ENCODE measurements around the gene SYNE2. TPM values are rescaled to one million over a fixed set of nuclear protein-coding genes. Genes with fewer than 3 reads are reported as not detected.
"Not testable (repeated sequence)": the region's sequence is repeated elsewhere in the genome, so short reads cannot be mapped to it uniquely, and the experiment has no call there.

The SYNE2 gene
- total RNA-seq, 1 experiment from 2014 or later: 94.2 TPM

DNA sequence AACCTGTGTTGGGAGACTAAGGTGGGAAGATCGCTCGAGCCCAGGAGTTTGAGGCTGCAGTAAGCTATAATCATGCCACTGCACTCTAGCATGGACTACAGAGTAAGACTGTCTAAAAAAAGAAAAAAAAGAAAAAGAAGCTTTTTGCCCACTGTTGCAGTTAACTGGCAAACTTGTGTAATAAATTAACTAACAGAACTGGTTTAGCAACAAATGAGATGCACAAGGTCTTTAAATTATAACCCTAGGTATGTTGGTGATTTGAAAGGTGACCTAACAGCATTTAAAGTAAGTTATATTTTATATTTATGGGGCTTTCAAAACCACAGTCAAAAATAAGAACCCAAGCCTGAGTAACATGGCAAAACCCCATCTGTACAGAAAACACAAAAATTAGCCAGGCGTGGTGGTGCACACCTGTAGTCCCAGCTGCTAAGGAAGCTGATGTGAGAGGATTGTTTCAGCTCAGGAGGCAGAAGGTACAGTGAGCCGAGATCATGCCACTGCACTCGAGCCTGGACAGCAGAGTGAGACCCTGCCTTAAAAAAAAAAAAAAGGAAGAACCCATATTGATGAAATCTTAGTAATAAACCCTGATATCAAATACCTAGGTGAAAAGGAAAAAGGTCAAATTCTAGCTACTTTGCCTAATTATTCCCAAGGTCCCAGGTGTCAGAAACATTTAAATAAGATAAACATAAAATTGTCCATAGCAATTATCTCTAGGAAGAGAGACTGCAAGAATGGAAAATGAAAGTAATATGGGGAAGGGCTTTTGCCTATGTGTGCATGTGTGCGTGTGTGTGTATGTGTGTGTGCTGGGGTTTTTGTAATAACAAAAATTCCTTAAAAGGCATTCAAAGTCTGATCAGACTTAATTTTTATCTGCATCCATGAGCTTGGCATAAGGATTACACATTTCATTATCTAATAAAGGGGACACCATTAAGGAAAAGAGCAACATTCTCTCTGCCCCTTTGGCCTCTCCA lies 15.4 kb downstream of the SYNE2 start:
- TF ChIP-seq, protein P1, sequence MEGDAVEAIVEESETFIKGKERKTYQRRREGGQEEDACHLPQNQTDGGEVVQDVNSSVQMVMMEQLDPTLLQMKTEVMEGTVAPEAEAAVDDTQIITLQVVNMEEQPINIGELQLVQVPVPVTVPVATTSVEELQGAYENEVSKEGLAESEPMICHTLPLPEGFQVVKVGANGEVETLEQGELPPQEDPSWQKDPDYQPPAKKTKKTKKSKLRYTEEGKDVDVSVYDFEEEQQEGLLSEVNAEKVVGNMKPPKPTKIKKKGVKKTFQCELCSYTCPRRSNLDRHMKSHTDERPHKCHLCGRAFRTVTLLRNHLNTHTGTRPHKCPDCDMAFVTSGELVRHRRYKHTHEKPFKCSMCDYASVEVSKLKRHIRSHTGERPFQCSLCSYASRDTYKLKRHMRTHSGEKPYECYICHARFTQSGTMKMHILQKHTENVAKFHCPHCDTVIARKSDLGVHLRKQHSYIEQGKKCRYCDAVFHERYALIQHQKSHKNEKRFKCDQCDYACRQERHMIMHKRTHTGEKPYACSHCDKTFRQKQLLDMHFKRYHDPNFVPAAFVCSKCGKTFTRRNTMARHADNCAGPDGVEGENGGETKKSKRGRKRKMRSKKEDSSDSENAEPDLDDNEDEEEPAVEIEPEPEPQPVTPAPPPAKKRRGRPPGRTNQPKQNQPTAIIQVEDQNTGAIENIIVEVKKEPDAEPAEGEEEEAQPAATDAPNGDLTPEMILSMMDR (conservative IDR thresholded peaks at IDR 0.05): no peak
- TF ChIP-seq EZH2 (IDR thresholded peaks at IDR 0.05; ENCODE audit: low read depth): no peak
- Histone ChIP-seq H3K4me3 (no peak overlapping the region), H3K27ac (peak overlapping the region; percentile 23; the same call in 1 of the 2 replicates), H3F3A (ENCODE audit: insufficient read depth, low read depth) (peaks cover 24% of the 10 kb centered on the region), H3K36me3 (ENCODE audit: low read depth) (no peaks in the 10 kb centered on the region), H3K4me1 (replicated peaks; ENCODE audit: insufficient read depth) (peaks cover 52% of the 10 kb centered on the region), H3K9me2 (ENCODE audit: insufficient read depth) (no peaks in the 10 kb centered on the region), H3K27me3 (ENCODE audit: insufficient read depth, low read depth) (no peaks in the 10 kb centered on the region), H4K20me1 (ENCODE audit: insufficient read depth) (no peaks in the 10 kb centered on the region), H2AFZ (no peak overlapping the region), H3K9me3 (ENCODE audit: insufficient read depth, low read depth) (no peaks in the 10 kb centered on the region), H3K4me2 (peak overlapping the region; percentile 45), H3K79me2 (ENCODE audit: low read depth) (peaks cover 23% of the 10 kb centered on the region)
- BruUV-seq (replicated peaks): no TSS peak
- CTCF ChIA-PET: interaction anchor here (0.5 kb wide), 1 partner anchor 97 kb away, joined by 4 read pairs; no protein-coding TSS in a partner anchor
- POLR2A ChIA-PET (ENCODE audit: unreplicated experiment): interaction anchor here (0.5 to 0.7 kb wide), 3 partner anchors 16 to 212 kb away, joined by 3 to 12 read pairs (median 3); partner anchors contain the start of gene SYNE2
- intact Hi-C loops (cut with micrococcal nuclease; ENCODE audit: unreplicated experiment): no loop called here
- peak in 1 of 2 experiments; percentile 79 for DNase-seq

DNA sequence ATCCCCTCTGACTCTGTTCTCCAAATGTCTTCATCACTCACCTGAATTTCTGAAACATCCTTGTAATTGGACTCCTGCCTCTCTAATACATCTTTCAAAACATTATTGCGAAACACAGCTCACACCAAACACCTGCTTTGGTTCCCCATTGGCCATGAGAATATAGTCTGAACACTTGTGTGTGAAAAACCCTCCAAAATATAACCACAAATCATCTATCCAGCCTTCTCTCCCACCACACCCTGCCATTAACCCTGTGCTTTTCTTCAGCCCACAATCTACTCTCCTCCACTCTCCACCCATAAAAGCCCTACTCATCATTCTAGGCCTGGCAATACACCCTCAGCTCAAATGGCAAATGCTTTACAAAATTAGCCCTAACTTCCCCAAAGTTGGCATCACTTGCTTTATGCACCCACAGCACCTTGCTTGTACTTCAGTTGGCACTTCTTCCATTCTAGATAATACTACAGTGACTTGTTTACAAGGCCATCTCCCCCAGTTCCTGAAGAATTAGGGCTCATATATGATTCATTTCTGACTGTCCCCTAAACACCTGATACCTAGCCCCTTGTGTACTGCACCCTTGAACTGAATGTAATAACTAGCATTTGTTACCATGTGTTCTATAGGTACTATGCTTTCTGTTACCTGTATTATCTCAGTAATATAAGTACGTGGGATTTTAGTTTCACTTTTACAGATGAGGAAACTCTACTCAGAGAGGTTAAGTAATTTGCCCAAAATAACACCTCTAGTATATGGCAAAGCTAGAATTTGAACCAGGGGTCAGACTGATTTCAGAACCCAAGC lies 17.3 kb downstream of the SYNE2 start:
- H3K27me3 ChIP-seq (ENCODE audit: insufficient read depth, low read depth); H3K36me3 ChIP-seq (ENCODE audit: low read depth); H3K9me2 ChIP-seq (ENCODE audit: insufficient read depth); POLR2A ChIA-PET (ENCODE audit: unreplicated experiment); H3K4me3 ChIP-seq; BruUV-seq (replicated peaks); H4K20me1 ChIP-seq (ENCODE audit: insufficient read depth); H3K9me3 ChIP-seq (ENCODE audit: insufficient read depth, low read depth); intact Hi-C loops (cut with micrococcal nuclease; ENCODE audit: unreplicated experiment); H3F3A ChIP-seq (ENCODE audit: insufficient read depth, low read depth); H2AFZ ChIP-seq: not testable (repeated sequence)
- DNase-seq: peak in 1 of 2 experiments; percentile 62
- Histone ChIP-seq H3K27ac (peak overlapping the region; percentile 2; the same call in 1 of the 2 replicates), H3K4me2 (peak overlapping the region; percentile 70), H3K4me1 (replicated peaks; ENCODE audit: insufficient read depth) (peaks cover 43% of the 10 kb centered on the region), H3K79me2 (ENCODE audit: low read depth) (peaks cover 21% of the 10 kb centered on the region)
- CTCF ChIA-PET: interaction anchor here (0.5 kb wide), 1 partner anchor 433 kb away, joined by 3 read pairs; no protein-coding TSS in a partner anchor

DNA sequence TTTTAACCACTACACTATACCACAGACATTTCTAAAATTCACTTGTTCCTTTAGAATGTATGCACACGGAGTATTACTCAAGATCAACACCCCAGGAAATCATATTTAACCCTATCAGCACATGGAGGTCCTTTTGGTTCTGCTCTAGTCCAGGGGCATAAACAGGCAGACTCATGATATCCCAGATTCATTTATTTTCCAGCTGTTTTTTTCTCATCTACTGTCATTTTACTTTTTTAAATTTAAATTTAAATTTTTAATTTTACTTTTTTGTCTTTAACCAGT lies 17.9 kb downstream of the SYNE2 start:
- DNase-seq; H3K27ac ChIP-seq; intact Hi-C loops (cut with micrococcal nuclease; ENCODE audit: unreplicated experiment); H4K20me1 ChIP-seq (ENCODE audit: insufficient read depth); POLR2A ChIA-PET (ENCODE audit: unreplicated experiment); H3K36me3 ChIP-seq (ENCODE audit: low read depth); H3K27me3 ChIP-seq (ENCODE audit: insufficient read depth, low read depth); H3K9me2 ChIP-seq (ENCODE audit: insufficient read depth); H3F3A ChIP-seq (ENCODE audit: insufficient read depth, low read depth); H2AFZ ChIP-seq; CTCF ChIA-PET; H3K4me3 ChIP-seq; H3K9me3 ChIP-seq (ENCODE audit: insufficient read depth, low read depth); BruUV-seq (replicated peaks): not testable (repeated sequence)
- H3K4me2 ChIP-seq: peak overlapping the region; percentile 60; the same call in 1 of the 2 replicates
- H3K79me2 ChIP-seq (ENCODE audit: low read depth): peaks cover 16% of the 10 kb centered on the region
- H3K4me1 ChIP-seq (replicated peaks; ENCODE audit: insufficient read depth): peaks cover 43% of the 10 kb centered on the region

DNA sequence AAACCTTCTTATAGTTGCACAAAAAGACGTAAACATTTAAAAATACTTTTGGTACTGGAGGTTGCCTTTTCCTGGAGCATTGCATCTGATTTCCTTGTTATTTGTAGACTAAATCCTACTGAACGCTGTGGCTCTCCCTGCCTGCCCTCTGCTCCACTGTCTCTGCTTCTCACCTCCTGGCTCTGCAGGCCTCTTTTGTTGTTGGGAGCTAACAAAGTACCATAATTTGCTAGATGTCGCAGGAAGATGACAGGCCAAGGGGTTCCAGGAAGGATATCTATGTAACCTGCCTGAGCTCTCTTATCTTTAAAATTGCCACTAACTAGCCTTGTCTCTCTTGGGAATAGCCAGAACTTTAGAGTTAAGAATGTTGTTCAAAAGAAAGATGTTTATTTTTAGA lies 21.4 kb downstream of the SYNE2 start:
- intact Hi-C loops (cut with micrococcal nuclease; ENCODE audit: unreplicated experiment): no loop called here
- H3K27me3 ChIP-seq (ENCODE audit: insufficient read depth, low read depth): no peaks in the 10 kb centered on the region
- no TSS peak for BruUV-seq (replicated peaks)
- no peak for DNase-seq
- H3K4me3 ChIP-seq: no peak overlapping the region
- no peaks in the 10 kb centered on the region for H3K9me3 ChIP-seq (ENCODE audit: insufficient read depth, low read depth)
- H3F3A ChIP-seq (ENCODE audit: insufficient read depth, low read depth): peaks cover 6% of the 10 kb centered on the region; the same call in 1 of the 2 replicates
- H3K27ac ChIP-seq: no peak overlapping the region
- H4K20me1 ChIP-seq (ENCODE audit: insufficient read depth): no peaks in the 10 kb centered on the region
- H3K9me2 ChIP-seq (ENCODE audit: insufficient read depth): no peaks in the 10 kb centered on the region
- H2AFZ ChIP-seq: no peak overlapping the region
- H3K4me2 ChIP-seq: no peak overlapping the region
- H3K4me1 ChIP-seq (replicated peaks; ENCODE audit: insufficient read depth): peaks cover 15% of the 10 kb centered on the region
- H3K79me2 ChIP-seq (ENCODE audit: low read depth): no peaks in the 10 kb centered on the region
- TF ChIP-seq, protein P1 (conservative IDR thresholded peaks at IDR 0.05): no peak
- TF ChIP-seq EZH2 (IDR thresholded peaks at IDR 0.05; ENCODE audit: low read depth): no peak
- POLR2A ChIA-PET (ENCODE audit: unreplicated experiment): no interaction called here
- CTCF ChIA-PET: no interaction called here
- H3K36me3 ChIP-seq (ENCODE audit: low read depth): no peaks in the 10 kb centered on the region

All from PC-9 (cell line).